Trophoblast cell (in vitro differentiated cells and primary cell): ENCODE data around the gene COPS9.

Experiments
- DNase-seq, 2 donors: peaks; one replicate each; pipeline ENCODE4 v3.0.0-alpha.2; 2016
- H2AFZ ChIP-seq: 2 replicates; pipeline ENCODE4 v1.6.1; 2013; ENCODE audit warnings: low read length, moderate library complexity, mild to moderate bottlenecking; ENCODE audit not compliant: insufficient read depth, poor library complexity
- H2AK5ac ChIP-seq: 2 replicates; pipeline ENCODE4 v1.6.1; 2013; ENCODE audit warnings: mild to moderate bottlenecking, low read length
- H2BK120ac ChIP-seq: 2 replicates; pipeline ENCODE4 v1.6.1; 2013; ENCODE audit warnings: low read length, mild to moderate bottlenecking, moderate library complexity; ENCODE audit not compliant: insufficient read depth, poor library complexity
- H2BK12ac ChIP-seq: 2 replicates; pipeline ENCODE4 v1.6.1; 2013; ENCODE audit warnings: mild to moderate bottlenecking, low read length, moderate library complexity
- H2BK5ac ChIP-seq: 2 replicates; pipeline ENCODE4 v1.6.1; 2013; ENCODE audit warnings: low read length, low read depth, moderate library complexity, mild to moderate bottlenecking; ENCODE audit not compliant: poor library complexity
- H3K14ac ChIP-seq: 2 replicates; pipeline ENCODE4 v1.6.1; 2013; ENCODE audit warnings: mild to moderate bottlenecking, low read length
- H3K18ac ChIP-seq: 2 replicates; pipeline ENCODE4 v1.6.1; 2013; ENCODE audit warnings: mild to moderate bottlenecking, low read length
- H3K23ac ChIP-seq: 2 replicates; pipeline ENCODE4 v1.6.1; 2013; ENCODE audit warnings: low read length
- H3K27ac ChIP-seq: 2 replicates; pipeline ENCODE4 v1.5.1; 2013; ENCODE audit warnings: low read depth, mild to moderate bottlenecking, inconsistent platforms, low read length, moderate library complexity
- H3K27me3 ChIP-seq: 2 replicates; pipeline ENCODE4 v1.6.1; 2013; ENCODE audit warnings: inconsistent platforms, mild to moderate bottlenecking, low read length, moderate library complexity; ENCODE audit not compliant: insufficient read depth
- H3K36me3 ChIP-seq, 2 experiments: 1 replicate in 1 of 2; 2 replicates in 1 of 2; pipeline ENCODE4 v1.6.1; 2013; ENCODE audit warnings: low read length in 2 of 2, mild to moderate bottlenecking in 2 of 2, moderate library complexity in 1 of 2; ENCODE audit not compliant: insufficient read depth in 2 of 2, control insufficient read depth in 1 of 2
- H3K4ac ChIP-seq: 2 replicates; pipeline ENCODE4 v1.6.1; 2013; ENCODE audit warnings: low read depth, mild to moderate bottlenecking, low read length, moderate library complexity
- H3K4me1 ChIP-seq, 2 experiments: 1 replicate in 1 of 2; 2 replicates in 1 of 2; pipeline ENCODE4 v1.6.1; 2013; ENCODE audit warnings: low read length in 2 of 2, mild to moderate bottlenecking in 2 of 2, moderate library complexity in 1 of 2; ENCODE audit not compliant: insufficient read depth in 2 of 2, control insufficient read depth in 1 of 2
- H3K4me2 ChIP-seq: 2 replicates; pipeline ENCODE4 v1.6.1; 2013; ENCODE audit warnings: inconsistent platforms, mild to moderate bottlenecking, low read length, moderate library complexity
- H3K4me3 ChIP-seq: 2 replicates; pipeline ENCODE4 v1.5.1; 2013; ENCODE audit warnings: mild to moderate bottlenecking, low read depth, low read length, inconsistent platforms
- H3K79me1 ChIP-seq: one replicate; pipeline ENCODE4 v1.6.1; 2013; ENCODE audit warnings: low read length
- H3K79me2 ChIP-seq: 2 replicates; pipeline ENCODE4 v1.6.1; 2013; ENCODE audit warnings: low read length, mild to moderate bottlenecking; ENCODE audit not compliant: control insufficient read depth, insufficient read depth, poor library complexity
- H3K9ac ChIP-seq: 2 replicates; pipeline ENCODE4 v1.6.1; 2013; ENCODE audit warnings: mild to moderate bottlenecking, low read length
- H3K9me3 ChIP-seq: 2 replicates; pipeline ENCODE4 v1.6.1; 2013; ENCODE audit warnings: low read depth, mild to moderate bottlenecking, control low read depth, inconsistent platforms, low read length; ENCODE audit not compliant: insufficient read depth
- H4K12ac ChIP-seq: 2 replicates; pipeline ENCODE4 v1.6.1; 2013; ENCODE audit warnings: low read depth, mild to moderate bottlenecking, low read length, moderate library complexity
- H4K8ac ChIP-seq: 2 replicates; pipeline ENCODE4 v1.6.1; 2013; ENCODE audit warnings: low read depth, mild to moderate bottlenecking, low read length, moderate library complexity
- H4K91ac ChIP-seq: one replicate; pipeline ENCODE4 v1.6.1; 2013; ENCODE audit warnings: low read depth, mild to moderate bottlenecking, low read length, moderate library complexity
- WGBS: extraction: QIAGEN DNeasy Blood & Tissue Kit; methylation state at CpG from one replicate; pipeline ENCODE4 v1.1.7; 2013; ENCODE audit warnings: missing lambda C conversion rate; ENCODE audit not compliant: insufficient read length, insufficient coverage; ENCODE audit errors: extremely low coverage; 5-methylcytosine and 5-hydroxymethylcytosine counted together

COPS9 gene

GRCh38 chr2:240105982-240106381 lies 30.1 kb downstream of the COPS9 start:
- DNase-seq: no peak
- no peaks in the 10 kb centered on the region for H3K79me2 ChIP-seq
- no peak overlapping the region for H3K4ac ChIP-seq
- H2BK5ac ChIP-seq: no peak overlapping the region
- no peak overlapping the region for H3K4me3 ChIP-seq
- H3K27me3 ChIP-seq: no peaks in the 10 kb centered on the region
- no peak overlapping the region for H4K91ac ChIP-seq
- H4K12ac ChIP-seq: no peak overlapping the region
- no peak overlapping the region for H3K9ac ChIP-seq
- H3K14ac ChIP-seq: no peak overlapping the region
- H2BK120ac ChIP-seq: no peak overlapping the region
- no peak overlapping the region for H2AFZ ChIP-seq
- no peak overlapping the region for H3K4me2 ChIP-seq
- no peak overlapping the region for H3K23ac ChIP-seq
- no peaks in the 10 kb centered on the region for H3K4me1 ChIP-seq
- H3K9me3 ChIP-seq: peaks cover 9% of the 10 kb centered on the region
- no peak overlapping the region for H3K18ac ChIP-seq
- H2BK12ac ChIP-seq: no peak overlapping the region
- H4K8ac ChIP-seq: no peak overlapping the region
- H2AK5ac ChIP-seq: no peak overlapping the region
- no peaks in the 10 kb centered on the region for H3K36me3 ChIP-seq
- no peak overlapping the region for H3K27ac ChIP-seq
- no peaks in the 10 kb centered on the region for H3K79me1 ChIP-seq
- WGBS: no CpG with 5 or more reads among the region's 11 CpGs

- WGBS: no CpG with 5 or more reads among the region's 4 CpGs
- H3K27ac ChIP-seq: no peak overlapping the region
These were observed 33.0 kb downstream of the COPS9 start for GRCh38 chr2:240103136-240103535.

GRCh38 chr2:240098349-240098748 lies 37.8 kb downstream of the COPS9 start:
- Histone ChIP-seq H3K79me2 (no peaks in the 10 kb centered on the region), H2BK5ac (no peak overlapping the region), H4K8ac (no peak overlapping the region), H3K9me3 (peaks cover 3% of the 10 kb centered on the region), H3K23ac (no peak overlapping the region), H3K14ac (no peak overlapping the region), H2AK5ac (no peak overlapping the region), H2BK12ac (no peak overlapping the region), H3K4me2 (no peak overlapping the region), H3K27me3 (no peaks in the 10 kb centered on the region), H2BK120ac (no peak overlapping the region), H4K91ac (no peak overlapping the region), H2AFZ (no peak overlapping the region), H3K4me3 (no peak overlapping the region), H3K27ac (no peak overlapping the region), H3K4me1 (peaks cover 0 to 6% of the 10 kb centered on the region in 2 experiments), H3K36me3 (no peaks in the 10 kb centered on the region), H3K9ac (no peak overlapping the region), H3K79me1 (no peaks in the 10 kb centered on the region), H3K4ac (no peak overlapping the region), H4K12ac (no peak overlapping the region), H3K18ac (no peak overlapping the region)
- no CpG with 5 or more reads among the region's 2 CpGs for WGBS
- DNase-seq: no peak

More at GRCh38 chr2:240103136-240103535, 33.0 kb downstream of the COPS9 start:
- H3K23ac ChIP-seq: no peak overlapping the region
- H3K4me2 ChIP-seq: no peak overlapping the region
- H3K4me3 ChIP-seq: no peak overlapping the region
- no peak for DNase-seq
- H3K27me3 ChIP-seq: no peaks in the 10 kb centered on the region
- no peak overlapping the region for H2BK5ac ChIP-seq
- no peak overlapping the region for H2AFZ ChIP-seq
- no peak overlapping the region for H3K18ac ChIP-seq
- H3K9ac ChIP-seq: no peak overlapping the region
- H3K79me2 ChIP-seq: no peaks in the 10 kb centered on the region
- H4K91ac ChIP-seq: no peak overlapping the region
- no peak overlapping the region for H3K14ac ChIP-seq
- peaks cover 2% of the 10 kb centered on the region for H3K9me3 ChIP-seq
- no peaks in the 10 kb centered on the region for H3K79me1 ChIP-seq
- H3K4ac ChIP-seq: no peak overlapping the region
- no peaks in the 10 kb centered on the region for H3K4me1 ChIP-seq
- H2BK12ac ChIP-seq: no peak overlapping the region
- H2AK5ac ChIP-seq: no peak overlapping the region
- H3K36me3 ChIP-seq: no peaks in the 10 kb centered on the region
- no peak overlapping the region for H4K8ac ChIP-seq
- H2BK120ac ChIP-seq: no peak overlapping the region
- H4K12ac ChIP-seq: no peak overlapping the region

- Histone ChIP-seq H3K9me3 (peaks cover 2% of the 10 kb centered on the region), H4K91ac (no peak overlapping the region), H3K79me1 (no peaks in the 10 kb centered on the region), H3K18ac (no peak overlapping the region), H3K27ac (no peak overlapping the region), H3K4me1 (peaks cover 0 to 6% of the 10 kb centered on the region in 2 experiments), H3K4ac (no peak overlapping the region), H4K12ac (no peak overlapping the region), H2BK120ac (no peak overlapping the region), H3K79me2 (no peaks in the 10 kb centered on the region), H3K27me3 (no peaks in the 10 kb centered on the region), H3K23ac (no peak overlapping the region), H3K4me3 (no peak overlapping the region), H3K4me2 (peak overlapping the region; percentile 37), H3K36me3 (no peaks in the 10 kb centered on the region), H2AFZ (no peak overlapping the region), H2AK5ac (no peak overlapping the region), H3K9ac (no peak overlapping the region), H2BK5ac (no peak overlapping the region), H3K14ac (no peak overlapping the region), H2BK12ac (no peak overlapping the region), H4K8ac (no peak overlapping the region)
- DNase-seq: no peak
- WGBS: no CpG with 5 or more reads among the region's 43 CpGs
These were observed 40.3 kb downstream of the COPS9 start for GRCh38 chr2:240095556-240096523.
